Large intestine (tissue), 3 donors: Measurements from ENCODE around the gene TMX4. TPM values are rescaled to one million over a fixed set of nuclear protein-coding genes. Genes with fewer than 3 reads are reported as not detected.

Experiments used
- DNase-seq, 2 donors: peaks; one replicate each; pipeline versions ENCODE4 v3.0.0 to v3.0.0-alpha.2; 2013
- H3K27ac ChIP-seq: one replicate; pipeline ENCODE4 v1.5.1; 2013; ENCODE audit warnings: low read length
- H3K27me3 ChIP-seq: 2 replicates; pipeline ENCODE4 v1.6.1; 2013; ENCODE audit warnings: low read length; ENCODE audit not compliant: control insufficient read depth, insufficient read depth
- H3K36me3 ChIP-seq: 2 replicates; pipeline ENCODE4 v1.6.1; 2013; ENCODE audit warnings: low read length; ENCODE audit not compliant: control insufficient read depth, insufficient read depth
- H3K4me1 ChIP-seq: one replicate; pipeline ENCODE4 v1.6.1; 2013; ENCODE audit warnings: low read length; ENCODE audit not compliant: control insufficient read depth, insufficient read depth
- H3K4me3 ChIP-seq: one replicate; pipeline ENCODE4 v1.5.1; 2013; ENCODE audit warnings: low read length
- H3K9me3 ChIP-seq: one replicate; pipeline ENCODE4 v1.6.1; 2013; ENCODE audit warnings: mild to moderate bottlenecking, low read depth, low read length, moderate library complexity; ENCODE audit not compliant: control insufficient read depth
- whole genome bisulfite sequencing: methylation state at CpG from one replicate; pipeline ENCODE4 v1.1.5; 2013; ENCODE audit warnings: low lambda C conversion rate; ENCODE audit not compliant: insufficient coverage; 5-methylcytosine and 5-hydroxymethylcytosine counted together
- polyA plus RNA-seq: library from polyadenylated mRNA; unstranded; fragments of 120-200 nt; gene quantifications from one replicate; pipeline ENCODE4 v1.2.1, GENCODE V29; 2013

TMX4 gene
- polyA plus RNA-seq, 1 donor, result 22.9 TPM

DNA sequence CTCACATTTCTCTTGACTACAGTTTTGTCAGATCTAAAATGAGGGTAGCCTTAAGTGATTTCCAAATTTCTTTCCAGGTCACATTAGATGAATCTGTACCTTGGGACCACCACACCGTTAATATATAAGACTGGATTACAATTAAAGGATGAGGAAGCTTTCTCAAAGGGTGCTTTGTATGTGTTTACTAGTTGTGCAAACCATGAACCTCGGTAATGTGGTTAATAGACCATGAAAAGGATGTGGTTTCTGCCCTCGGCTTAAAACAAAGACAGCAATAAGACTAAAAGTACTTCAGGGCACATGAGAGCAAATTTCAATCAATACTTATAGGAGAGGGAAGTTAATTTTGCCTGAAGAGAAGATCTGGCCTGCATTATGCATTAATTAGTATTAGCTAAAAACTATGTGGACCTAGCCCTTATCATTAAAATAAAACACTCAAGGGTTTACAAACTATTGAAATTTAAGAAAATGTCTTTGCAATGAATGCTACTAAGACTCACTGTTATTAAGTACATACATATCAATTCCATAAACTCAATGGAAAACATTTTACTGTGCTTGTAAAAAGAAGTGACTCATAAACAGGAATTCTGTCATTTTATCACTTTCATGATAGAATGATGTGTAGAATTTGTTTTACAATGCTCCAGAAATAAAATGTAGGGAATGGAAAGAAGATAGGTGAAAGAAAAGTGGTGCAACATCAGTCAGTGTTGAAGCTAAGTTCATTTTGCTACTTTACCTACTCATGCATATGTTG lies 936 bp upstream of the TMX4 start:
- no peak overlapping the region for H3K27ac ChIP-seq
- 80% methylated on average over 1 of the region's 3 CpGs for WGBS
- no peak overlapping the region for H3K4me3 ChIP-seq
- no peaks in the 10 kb centered on the region for H3K36me3 ChIP-seq
- H3K27me3 ChIP-seq, result no peaks in the 10 kb centered on the region
- H3K4me1 ChIP-seq, result peaks cover 3% of the 10 kb centered on the region
- DNase-seq, result no peak
- no peaks in the 10 kb centered on the region for H3K9me3 ChIP-seq

GRCh38 chr20:8019998-8020247 lies 362 bp upstream of the TMX4 start:
- Histone ChIP-seq H3K4me1 (peaks cover 3% of the 10 kb centered on the region), H3K36me3 (no peaks in the 10 kb centered on the region), H3K27ac (peak overlapping the region; percentile 91), H3K4me3 (peak overlapping the region; percentile 74), H3K27me3 (no peaks in the 10 kb centered on the region), H3K9me3 (no peaks in the 10 kb centered on the region)
- 0% methylated on average over 1 of the region's 3 CpGs for WGBS
- DNase-seq, result no peak

DNA sequence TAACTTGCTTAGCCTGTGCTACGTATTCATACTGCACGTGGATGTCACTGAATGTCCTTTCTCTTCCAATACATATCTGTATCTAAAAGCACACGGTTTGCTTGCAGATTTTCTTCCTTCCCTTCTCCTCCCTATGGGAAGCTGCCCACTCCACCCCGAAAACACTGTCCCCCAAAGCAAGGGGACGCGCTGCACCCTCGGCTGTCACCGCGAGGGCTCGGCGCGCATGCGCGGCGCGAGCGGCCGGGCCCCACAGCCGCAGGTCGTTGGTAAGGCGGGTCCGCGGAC lies 659 bp downstream of the TMX4 start:
- no peaks in the 10 kb centered on the region for H3K27me3 ChIP-seq
- DNase-seq, result peak; percentile 68 to 87
- peaks cover 3% of the 10 kb centered on the region for H3K4me1 ChIP-seq
- no peaks in the 10 kb centered on the region for H3K36me3 ChIP-seq
- H3K4me3 ChIP-seq, result peak overlapping the region; percentile 74
- peak overlapping the region; percentile 91 for H3K27ac ChIP-seq
- H3K9me3 ChIP-seq, result no peaks in the 10 kb centered on the region
- WGBS, result no CpG with 5 or more reads among the region's 23 CpGs

- Histone ChIP-seq H3K36me3 (no peaks in the 10 kb centered on the region), H3K4me1 (no peaks in the 10 kb centered on the region), H3K27me3 (no peaks in the 10 kb centered on the region), H3K4me3 (no peak overlapping the region), H3K9me3 (no peaks in the 10 kb centered on the region), H3K27ac (no peak overlapping the region)
- WGBS, result no CpG with 5 or more reads among the region's 1 CpG
- no peak for DNase-seq
Measured at GRCh38 chr20:8012724-8013123, 6.8 kb downstream of the TMX4 start.

DNA sequence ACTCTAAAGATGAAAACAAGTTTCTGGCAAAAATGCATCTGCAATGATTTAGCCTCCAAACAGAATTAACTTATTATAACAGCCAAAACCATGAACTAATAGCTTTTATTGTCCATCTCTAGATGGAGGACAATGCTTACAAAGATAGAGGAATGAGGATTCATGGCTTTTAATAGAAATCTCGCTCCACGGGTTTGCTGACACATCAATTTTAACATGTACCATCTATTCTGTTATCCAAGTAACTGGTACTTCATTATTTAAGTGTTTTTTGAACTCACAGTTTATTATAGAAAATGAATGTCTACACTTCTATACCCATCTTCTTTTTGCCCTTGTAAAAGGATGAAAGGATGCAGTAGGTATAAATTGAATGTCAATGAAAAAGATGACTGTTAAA lies 10.8 kb downstream of the TMX4 start:
- WGBS, result no CpG with 5 or more reads among the region's 2 CpGs
- no peaks in the 10 kb centered on the region for H3K36me3 ChIP-seq

GRCh38 chr20:8007490-8007889 lies 12.1 kb downstream of the TMX4 start:
- Histone ChIP-seq H3K4me1 (no peaks in the 10 kb centered on the region), H3K4me3 (no peak overlapping the region), H3K27ac (no peak overlapping the region), H3K36me3 (no peaks in the 10 kb centered on the region), H3K9me3 (no peaks in the 10 kb centered on the region), H3K27me3 (no peaks in the 10 kb centered on the region)
- DNase-seq, result no peak
- 100% methylated on average over 1 of the region's 1 CpG for WGBS

More for the DNA sequence above, 10.8 kb downstream of the TMX4 start:
- Histone ChIP-seq H3K9me3 (no peaks in the 10 kb centered on the region), H3K27ac (no peak overlapping the region), H3K4me1 (no peaks in the 10 kb centered on the region), H3K27me3 (no peaks in the 10 kb centered on the region), H3K4me3 (no peak overlapping the region)
- no peak for DNase-seq

- Histone ChIP-seq H3K36me3 (no peaks in the 10 kb centered on the region), H3K27me3 (no peaks in the 10 kb centered on the region), H3K9me3 (no peaks in the 10 kb centered on the region), H3K27ac (no peak overlapping the region), H3K4me1 (no peaks in the 10 kb centered on the region), H3K4me3 (no peak overlapping the region)
- WGBS, result 80% methylated on average over 1 of the region's 19 CpGs
- no peak for DNase-seq
Measured at GRCh38 chr20:8005575-8006366, 13.8 kb downstream of the TMX4 start.

GRCh38 chr20:8005033-8005432 lies 14.5 kb downstream of the TMX4 start:
- no peak for DNase-seq
- no CpG with 5 or more reads among the region's 2 CpGs for WGBS

DNA sequence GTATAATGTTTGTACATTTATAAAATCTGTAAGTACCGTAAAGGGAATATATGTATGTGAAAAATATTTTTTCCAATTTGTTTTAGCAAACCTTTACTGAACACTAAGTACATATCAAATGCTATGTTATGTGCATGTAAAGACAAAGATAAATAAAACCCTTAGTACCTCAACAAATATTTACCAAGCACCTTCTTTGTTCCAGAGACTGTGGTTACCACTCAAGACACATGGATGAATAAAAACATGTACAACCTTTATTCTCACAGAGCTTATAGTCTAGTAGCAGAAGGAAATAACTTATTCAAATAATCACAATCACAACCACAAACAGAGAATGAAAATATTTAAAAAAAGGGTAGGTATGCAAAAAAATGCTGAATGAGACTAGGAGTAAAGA lies 17.5 kb downstream of the TMX4 start:
- Histone ChIP-seq H3K4me1 (no peaks in the 10 kb centered on the region), H3K9me3 (no peaks in the 10 kb centered on the region), H3K27ac (no peak overlapping the region), H3K27me3 (no peaks in the 10 kb centered on the region), H3K4me3 (no peak overlapping the region), H3K36me3 (peaks cover 24% of the 10 kb centered on the region)
- no CpG with 5 or more reads among the region's 1 CpG for WGBS
- DNase-seq, result no peak

More at GRCh38 chr20:8005033-8005432, 14.5 kb downstream of the TMX4 start:
- Histone ChIP-seq H3K9me3 (no peaks in the 10 kb centered on the region), H3K27ac (no peak overlapping the region), H3K36me3 (peaks cover 3% of the 10 kb centered on the region), H3K4me1 (no peaks in the 10 kb centered on the region), H3K4me3 (no peak overlapping the region), H3K27me3 (no peaks in the 10 kb centered on the region)

- Histone ChIP-seq H3K27ac (no peak overlapping the region), H3K4me3 (no peak overlapping the region), H3K4me1 (no peaks in the 10 kb centered on the region), H3K36me3 (peaks cover 36% of the 10 kb centered on the region), H3K27me3 (no peaks in the 10 kb centered on the region), H3K9me3 (no peaks in the 10 kb centered on the region)
- DNase-seq, result no peak
Measured at GRCh38 chr20:8000796-8001195, 18.8 kb downstream of the TMX4 start.

DNA sequence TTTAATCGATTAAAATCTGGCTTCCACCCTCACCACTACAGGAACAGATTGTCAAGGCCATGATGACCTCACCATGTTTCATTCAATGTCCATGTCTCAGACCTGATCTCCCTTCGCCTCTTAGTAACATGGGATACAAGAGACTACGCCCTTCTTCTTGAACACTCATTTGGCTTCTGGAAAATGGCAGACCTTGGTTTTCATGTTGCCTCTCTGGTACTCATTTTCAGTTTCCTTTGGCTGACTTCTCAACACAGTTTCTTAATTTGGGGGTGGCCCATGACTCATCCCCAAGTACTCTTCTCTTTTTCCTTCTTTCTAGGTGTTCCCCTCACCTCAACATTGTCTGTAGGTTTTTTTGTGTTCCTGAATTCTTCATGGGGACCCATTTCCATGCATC lies 22.7 kb downstream of the TMX4 start:
- Histone ChIP-seq H3K36me3 (peaks cover 53% of the 10 kb centered on the region), H3K4me1 (no peaks in the 10 kb centered on the region)
- no CpG with 5 or more reads among the region's 3 CpGs for WGBS

More for the DNA sequence above, 22.7 kb downstream of the TMX4 start:
- no peak overlapping the region for H3K27ac ChIP-seq
- H3K4me3 ChIP-seq, result no peak overlapping the region
- no peaks in the 10 kb centered on the region for H3K27me3 ChIP-seq
- no peaks in the 10 kb centered on the region for H3K9me3 ChIP-seq
- DNase-seq, result no peak
